NCI-H187 treated with DMSO at 0.1 percent for 48 hours (cell line): ENCODE results near the gene CREG2.

Source experiments
- DNase-seq: peaks from one replicate; lab custom pipeline; 2025; lab: John Stamatoyannopoulos, UW

Gene CREG2

DNA sequence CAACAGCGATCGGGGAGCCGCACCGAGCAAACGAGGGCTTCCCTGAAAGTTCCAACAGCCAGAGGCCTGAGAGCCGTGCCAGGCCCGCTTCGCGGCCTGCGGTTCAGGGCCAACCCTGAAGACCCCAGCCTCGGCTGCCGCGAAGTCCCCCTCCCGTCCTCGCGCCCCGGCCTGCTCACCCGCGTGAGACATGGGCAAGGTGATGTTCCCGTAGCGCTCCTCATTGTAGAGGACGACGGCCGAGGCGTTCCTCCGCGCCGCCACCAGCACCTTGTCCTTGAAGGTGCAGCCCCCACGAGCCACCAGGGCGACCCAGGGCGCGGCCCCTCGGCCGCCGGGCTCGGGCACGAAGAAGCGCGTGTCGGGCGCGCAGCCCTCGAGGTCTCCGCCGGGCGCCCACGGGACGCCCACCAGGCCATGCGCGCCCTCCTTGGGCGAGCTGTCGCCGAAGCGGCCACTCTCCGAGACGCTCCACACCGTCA is 79.3 kb downstream of the CREG2 start:
- no peak for DNase-seq

DNA sequence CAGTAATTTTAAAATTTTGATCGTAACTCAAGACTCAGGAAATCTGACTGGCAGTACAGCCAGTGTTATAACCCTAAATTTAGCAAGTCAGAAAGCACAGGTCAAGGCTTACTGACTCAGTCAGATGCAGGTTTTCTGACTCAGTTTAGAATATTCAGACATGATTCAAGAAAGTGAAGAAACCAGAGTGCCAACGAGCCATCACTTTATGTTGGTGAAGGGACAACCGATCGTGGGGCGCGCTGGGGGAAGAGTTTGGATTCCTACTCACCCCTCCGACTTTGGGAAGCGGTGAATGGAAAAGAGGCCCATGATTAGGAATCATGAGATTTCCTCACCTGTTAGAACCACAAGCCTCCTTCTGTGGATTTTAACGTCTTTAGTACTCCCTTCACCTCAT is 79.8 kb downstream of the CREG2 start:
- DNase-seq: no peak

DNA sequence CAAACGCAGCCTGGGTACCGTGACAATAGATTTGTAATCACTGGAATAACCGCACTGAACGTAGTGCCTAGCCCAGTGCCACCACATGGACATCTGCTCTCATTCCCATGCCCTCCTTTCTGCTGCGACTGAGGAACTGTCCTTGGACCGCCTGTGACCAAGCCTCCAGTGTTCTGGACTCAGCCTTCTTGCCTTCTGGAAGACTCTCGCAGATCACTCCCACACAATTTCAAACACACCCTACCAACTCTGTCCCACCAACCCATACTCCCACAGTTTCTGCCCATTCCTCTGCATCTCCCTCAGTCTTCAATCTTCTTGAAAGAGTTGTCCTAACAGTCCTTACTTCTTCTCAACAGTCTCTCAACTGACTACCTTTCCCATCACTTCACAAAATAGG is 80.9 kb downstream of the CREG2 start:
- no peak for DNase-seq

DNA sequence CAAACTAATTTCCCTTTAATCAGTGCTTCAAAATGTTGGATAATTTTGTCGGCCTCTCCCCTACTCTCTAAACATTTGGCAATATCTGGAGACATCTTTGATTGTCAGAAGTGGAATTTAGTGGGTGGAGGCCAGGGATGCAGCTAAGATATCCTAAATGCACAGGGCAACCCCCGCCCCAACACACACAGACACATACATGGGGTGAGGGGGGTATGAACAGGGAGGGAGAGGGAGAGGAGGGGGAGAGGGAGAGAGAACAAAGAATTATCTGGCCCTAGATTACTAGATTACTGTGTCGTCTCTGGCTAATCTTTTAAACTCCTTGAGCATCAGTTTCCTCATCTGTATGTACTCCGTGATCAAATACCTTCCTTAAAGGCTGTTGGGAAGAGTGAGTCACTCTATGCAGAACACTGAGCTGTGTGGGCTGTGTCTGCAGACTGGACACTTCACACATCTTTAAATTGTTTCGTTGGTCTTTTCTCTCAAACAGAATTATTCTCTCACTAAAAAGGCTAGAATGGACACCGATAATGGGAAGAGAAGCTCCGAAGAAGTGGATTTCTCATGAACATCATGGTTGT is 81.7 kb downstream of the CREG2 start:
- no peak for DNase-seq

DNA sequence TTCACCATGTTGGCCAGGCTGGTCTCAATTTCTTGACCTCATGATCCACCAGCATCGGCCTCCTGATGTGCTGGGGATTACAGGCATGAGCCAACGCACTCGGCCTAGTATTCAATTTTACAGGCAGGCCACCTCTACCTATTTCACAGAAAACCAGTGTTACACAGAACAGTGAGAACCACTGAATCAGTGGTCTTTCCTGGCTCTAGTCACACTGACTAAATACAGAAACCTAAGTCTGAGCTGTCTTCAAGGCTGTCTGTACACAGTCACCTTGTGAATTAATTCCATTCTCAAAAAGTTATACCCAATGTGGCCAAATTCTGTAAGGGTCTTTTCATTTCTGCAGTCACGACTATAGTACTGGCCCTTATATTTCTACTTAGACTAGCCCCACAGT is 82.3 kb downstream of the CREG2 start:
- no peak for DNase-seq

DNA sequence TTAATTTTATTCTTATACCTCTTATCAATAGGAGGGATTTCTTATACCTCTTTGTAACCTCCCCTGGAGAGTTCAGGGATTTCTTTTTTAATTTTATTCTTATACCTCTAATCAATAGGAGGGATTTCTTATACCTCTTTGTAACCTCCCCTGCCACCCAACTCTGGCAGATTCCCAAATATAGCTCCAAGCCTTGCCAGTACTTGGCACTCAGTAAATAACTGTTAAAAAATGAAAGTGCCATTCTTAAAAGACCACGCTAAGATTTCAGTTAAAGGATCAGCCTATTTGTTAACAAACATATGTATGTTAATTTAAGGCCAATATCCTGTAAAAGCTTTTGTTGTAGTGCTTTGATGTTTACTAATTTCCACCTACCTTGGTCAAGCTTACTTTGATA is 83.6 kb downstream of the CREG2 start:
- DNase-seq: no peak

DNA sequence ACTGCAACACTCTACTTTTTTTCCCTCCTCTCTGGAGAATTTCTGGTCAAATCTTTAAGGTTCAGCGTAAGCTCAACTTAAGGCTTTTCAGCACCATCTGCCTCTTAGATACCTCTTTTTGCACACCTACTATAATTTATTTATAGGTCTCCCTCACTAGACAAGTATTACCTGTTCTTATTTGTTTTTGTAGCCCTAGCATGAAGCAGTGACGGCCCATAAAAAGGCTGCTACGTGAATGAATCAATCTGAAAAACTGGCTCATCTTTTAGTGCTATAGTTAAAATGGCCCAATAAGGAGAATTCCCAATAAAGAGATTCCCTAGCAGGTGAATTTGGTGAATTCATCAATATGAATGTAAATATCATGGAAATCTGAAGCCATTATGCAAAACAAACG is 85.3 kb downstream of the CREG2 start:
- no peak for DNase-seq

DNA sequence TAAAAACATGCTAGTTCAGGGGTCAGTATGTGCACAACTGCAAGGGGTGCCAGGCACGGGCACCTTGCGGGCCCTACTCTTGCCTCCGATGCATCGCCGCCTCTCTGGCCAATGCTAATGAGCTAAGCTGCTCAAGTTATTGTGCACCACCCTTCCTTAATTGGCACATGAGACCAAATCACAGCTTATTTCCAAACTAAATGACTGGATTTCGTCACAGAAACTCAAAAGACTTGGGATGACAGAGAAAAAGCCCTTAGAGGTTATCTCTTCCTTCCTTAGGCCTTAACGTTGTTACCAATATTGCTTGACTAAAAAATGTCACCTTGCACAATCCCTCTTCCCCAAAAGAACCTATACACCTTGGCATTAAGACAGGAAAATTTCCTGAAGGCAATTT is 86.5 kb downstream of the CREG2 start:
- DNase-seq: no peak

DNA sequence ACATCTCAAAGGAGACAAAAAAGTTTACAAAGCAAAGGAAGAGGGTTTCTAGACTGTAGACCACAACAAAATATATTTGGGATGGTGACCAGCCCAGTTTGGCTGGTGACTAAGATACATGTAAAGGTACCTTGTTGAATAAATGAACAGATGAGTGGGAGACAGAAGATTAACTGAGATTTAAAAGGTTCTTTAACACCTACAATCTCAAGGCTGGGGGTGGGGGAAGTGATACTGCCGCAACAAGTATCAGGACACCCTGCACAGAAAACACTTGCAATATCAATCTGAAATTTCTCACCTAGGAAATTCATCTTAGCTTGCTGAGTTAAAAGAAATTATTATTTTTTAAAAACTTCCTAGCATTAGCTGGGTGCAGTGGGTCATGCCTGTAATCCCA is 87.1 kb downstream of the CREG2 start:
- DNase-seq: no peak

DNA sequence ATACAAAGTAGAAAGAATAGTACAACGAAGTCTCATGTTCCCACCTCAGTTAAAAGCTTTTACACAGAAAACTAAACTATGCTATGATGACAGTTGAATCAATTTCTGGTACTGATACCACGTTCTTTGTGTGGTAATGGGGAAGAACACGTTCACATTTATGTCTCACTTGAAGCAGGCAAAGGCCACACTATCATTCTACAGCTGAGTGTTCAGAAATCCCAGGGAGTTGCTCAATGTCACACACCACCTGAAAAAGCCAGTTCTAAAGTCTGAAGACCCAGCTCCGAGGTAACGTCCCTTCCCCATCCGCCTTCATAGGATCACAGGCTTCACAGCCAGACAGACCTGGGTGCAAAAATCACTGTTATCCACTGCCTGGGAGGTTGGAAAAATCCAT is 87.7 kb downstream of the CREG2 start:
- no peak for DNase-seq

DNA sequence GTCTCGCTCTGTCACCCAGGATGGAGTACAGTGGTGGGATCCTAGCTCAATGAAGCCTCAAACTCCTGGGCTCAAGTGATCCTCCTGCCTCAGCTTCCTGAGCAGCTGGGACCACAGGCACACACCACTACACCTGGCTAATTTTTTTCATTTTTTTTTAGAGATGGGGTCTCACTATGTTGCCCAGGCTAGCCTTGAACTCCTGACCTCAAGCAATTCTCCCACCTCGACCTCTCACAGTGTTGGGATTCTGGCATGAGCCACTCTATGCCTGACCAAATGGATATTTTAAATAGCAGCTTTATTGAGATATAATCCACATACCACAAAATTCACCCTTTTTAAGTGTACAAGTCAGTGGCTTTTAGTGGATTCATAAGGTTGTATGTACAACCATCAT is 89.9 kb downstream of the CREG2 start:
- no peak for DNase-seq

DNA sequence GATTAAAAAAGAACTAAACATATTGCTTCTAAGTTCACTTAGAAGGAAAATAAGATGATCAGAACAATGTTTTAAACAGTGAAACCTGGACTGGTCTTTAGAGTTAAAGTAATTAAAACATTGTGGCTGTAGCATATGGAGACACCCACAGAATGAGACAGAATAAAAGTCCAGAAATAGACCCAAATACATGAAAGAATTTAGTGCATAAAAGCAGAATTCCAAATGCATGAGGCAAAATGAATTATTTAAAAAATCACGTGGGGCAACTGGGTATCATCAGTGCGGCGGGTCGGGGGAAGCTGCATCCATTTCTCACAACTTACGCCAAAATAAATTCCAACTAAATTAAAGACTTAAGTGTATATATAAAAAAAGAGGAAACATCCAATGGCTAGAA is 90.9 kb downstream of the CREG2 start:
- DNase-seq: no peak

DNA sequence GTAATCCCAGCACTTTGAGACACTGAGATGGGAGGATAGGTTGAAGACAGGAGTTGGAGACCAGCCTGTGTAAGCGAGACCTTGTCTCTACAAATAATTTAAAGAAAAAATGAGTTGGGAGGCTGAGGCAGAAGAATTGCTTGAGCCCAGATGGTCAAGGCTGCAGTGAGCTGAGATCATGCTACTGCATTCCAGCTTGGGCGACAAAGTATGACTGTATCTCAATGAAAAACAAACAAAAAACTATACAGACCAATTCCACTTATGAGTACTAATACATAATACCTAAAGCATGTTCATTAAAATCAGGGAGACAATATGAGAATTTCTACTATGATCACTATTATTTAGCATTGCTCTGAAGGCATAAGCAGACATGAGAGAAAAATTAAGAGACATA is 91.4 kb downstream of the CREG2 start:
- DNase-seq: no peak
